CD4-positive, alpha-beta T cell treated with Interleukin-21 for 1 hour (primary cell): Measurements from ENCODE around the gene ZIC4.

ENCODE experiments used
- DNase-seq: peaks from one replicate; pipeline ENCODE4 v3.0.0-alpha.2; 2020

The ZIC4 gene

DNA sequence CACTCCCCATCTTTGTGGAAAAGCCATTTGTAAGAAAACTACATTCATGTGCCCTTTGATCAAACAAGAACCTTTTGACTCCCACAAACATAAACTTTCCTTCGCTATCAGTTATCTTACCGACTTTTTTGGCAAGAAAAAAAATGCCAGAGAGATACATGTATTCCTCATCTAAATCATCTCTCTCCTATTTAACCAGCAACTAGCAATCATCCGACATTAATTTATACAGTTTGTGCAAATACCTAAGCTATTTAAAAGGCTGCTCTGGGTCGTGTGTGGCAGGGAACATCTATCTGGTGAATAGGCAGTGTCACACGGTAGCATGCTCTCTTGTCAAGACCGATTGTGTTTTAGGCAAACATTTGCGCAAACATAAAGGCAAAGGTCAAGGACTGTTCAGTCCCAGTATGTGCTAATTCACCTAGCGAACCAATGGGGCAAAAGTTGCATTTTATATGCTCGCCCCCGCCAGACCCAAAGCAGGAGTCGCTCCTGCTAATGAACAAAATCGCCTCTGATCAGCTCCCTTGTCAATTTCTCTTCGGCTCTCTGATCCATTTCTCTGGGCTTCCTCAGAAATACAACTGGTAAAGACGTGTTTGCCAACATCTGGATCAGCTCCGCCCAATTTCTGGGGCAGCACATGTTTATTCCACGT lies 37.7 kb downstream of the ZIC4 start:
- no peak for DNase-seq

DNA sequence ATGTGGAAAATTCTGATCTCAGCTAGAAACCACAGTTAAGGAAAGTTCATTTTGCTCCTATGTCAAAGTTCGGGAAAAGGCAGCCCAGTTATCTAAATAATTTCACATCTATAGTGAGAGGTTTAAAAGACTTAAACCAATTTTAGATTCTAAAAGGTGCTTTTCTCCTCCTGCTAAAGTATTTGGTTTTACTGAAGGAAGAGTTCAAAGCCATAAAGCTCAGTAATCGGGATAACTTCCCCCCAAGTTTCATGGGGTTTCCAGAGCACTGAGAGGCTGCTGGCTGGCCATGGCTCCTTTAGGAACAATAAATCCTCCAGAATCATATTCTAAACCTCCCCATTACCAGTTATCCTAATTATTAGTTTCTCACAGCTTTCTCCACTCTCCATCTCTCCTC lies 38.2 kb downstream of the ZIC4 start:
- DNase-seq: no peak

DNA sequence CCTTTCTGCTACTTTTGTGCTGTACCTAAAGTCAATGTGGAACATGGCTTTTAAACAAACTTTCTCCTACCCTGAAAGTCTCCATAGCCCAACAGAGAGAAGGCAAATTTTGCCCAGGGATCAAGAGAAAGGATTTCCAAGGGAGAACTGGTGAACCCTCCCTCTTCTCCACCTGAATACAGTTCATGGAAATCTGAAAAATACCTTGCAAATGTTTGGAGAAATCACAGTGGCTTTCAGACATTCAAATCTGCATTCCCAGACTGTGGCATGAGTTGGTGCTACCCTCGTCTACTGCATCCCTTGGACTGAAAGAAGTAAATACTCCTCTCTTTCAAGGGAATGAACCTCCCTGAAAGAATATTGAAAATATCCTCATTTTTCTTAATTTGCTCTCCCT lies 38.7 kb downstream of the ZIC4 start:
- no peak for DNase-seq

DNA sequence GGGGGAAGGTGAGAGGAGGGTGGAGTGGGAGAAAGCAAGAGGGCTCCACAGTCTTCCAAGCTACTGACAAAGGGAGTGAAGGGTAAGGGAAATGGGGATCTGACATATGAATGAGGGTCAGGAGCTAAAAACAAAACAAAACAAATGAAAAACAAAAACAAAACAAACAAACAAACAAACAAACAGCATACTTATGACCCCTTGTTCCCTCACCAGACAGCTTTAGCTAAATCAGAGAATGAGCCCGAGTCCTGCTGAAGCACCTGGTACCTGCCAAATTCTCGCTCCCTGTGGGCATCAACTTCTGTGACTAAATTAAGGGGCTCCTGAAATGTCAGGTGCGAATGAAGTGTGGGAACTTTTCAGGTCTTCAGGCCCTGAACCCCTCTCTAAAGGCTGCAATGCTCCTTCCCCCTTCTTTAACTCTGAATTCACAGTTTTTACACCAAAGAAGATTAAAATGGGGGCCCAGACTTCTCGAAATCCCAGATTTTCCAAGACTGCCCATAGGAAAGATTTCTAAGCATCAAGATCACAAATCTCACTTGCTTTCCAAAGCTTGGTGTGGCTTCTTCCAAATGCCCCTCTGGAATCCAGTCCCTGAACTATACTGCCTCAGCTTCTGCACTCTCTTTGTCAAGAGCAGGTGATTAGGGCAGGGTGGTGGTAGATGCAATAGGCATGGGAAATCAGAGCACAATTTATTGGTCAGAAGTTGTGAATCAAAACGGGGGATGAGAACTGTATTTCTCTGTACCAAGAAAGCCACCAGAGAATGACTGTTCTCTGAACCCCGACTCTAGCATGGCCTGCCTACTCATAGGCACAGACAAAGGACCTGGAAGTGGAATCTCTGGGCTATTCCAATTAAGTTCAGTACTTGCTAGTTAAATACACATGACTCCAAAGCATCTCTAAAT lies 40.9 kb downstream of the ZIC4 start:
- DNase-seq: no peak

DNA sequence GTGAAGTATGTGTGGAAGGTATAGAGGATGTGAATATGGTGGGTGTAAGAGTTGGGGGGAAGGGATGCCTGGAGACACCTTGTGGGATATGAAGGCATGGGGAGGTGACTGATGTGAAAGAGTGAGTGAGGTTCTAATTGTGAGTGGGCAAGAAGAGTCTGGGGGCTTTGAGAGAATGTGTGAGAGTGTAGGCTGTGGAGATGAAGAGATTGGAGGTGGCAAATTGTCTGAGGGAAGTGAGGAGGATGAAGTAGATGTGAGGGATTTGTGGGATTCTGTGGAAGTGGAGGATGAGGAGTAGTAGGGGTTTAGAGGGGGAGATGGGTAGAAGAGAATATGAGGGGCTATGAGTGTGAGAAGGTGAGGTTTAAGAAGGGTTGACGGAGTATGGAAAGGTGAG lies 41.6 kb downstream of the ZIC4 start:
- no peak for DNase-seq

DNA sequence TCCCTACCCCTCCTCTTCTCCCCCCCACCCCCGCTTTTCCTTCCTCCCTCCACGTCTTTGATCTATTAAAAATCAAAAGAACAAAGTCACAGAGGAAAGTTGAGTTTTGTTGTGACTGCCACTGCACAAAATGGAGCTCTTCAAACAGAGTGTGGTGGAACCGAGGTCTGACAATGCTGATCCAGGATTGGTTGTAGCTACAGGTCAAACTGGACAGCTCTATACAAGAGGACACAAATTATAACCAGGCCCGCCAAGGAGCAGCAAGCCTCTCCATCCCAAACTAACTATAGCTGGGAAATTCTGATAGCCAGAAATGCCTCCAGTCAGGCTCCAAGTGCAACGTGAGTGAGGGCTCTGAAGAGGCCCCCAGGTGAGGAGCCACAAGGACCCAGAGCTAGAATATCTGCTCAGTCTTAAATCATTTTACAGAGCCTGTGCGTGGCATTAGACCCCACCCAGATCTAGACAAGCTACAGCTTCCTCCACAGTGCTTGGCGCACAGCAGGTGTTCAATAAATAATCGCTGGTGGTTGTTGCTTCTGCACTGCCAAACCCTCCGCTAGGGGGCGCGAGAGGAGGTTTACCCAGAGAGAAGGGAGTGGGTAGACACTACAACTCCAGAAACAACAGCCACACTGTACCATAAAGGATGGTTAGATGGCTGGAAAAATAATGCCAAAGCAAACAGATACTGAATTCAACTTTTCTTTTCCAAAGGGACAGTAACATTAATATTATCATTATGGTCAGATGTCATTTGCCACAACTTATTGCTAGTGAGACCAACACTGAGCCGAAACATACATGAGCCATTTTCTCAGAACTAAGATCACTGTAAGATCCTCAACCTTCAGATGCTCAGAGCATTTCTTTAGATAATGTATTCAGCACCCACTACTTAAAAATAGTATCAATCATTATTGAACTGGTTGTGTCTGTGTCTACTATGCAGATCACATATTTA lies 44.6 kb downstream of the ZIC4 start:
- no peak for DNase-seq

GRCh38 chr3:147360646-147361453 lies 45.5 kb downstream of the ZIC4 start:
- no peak for DNase-seq

GRCh38 chr3:147360051-147360439 lies 46.3 kb downstream of the ZIC4 start:
- no peak for DNase-seq

GRCh38 chr3:147359177-147360050 lies 46.9 kb downstream of the ZIC4 start:
- no peak for DNase-seq

DNA sequence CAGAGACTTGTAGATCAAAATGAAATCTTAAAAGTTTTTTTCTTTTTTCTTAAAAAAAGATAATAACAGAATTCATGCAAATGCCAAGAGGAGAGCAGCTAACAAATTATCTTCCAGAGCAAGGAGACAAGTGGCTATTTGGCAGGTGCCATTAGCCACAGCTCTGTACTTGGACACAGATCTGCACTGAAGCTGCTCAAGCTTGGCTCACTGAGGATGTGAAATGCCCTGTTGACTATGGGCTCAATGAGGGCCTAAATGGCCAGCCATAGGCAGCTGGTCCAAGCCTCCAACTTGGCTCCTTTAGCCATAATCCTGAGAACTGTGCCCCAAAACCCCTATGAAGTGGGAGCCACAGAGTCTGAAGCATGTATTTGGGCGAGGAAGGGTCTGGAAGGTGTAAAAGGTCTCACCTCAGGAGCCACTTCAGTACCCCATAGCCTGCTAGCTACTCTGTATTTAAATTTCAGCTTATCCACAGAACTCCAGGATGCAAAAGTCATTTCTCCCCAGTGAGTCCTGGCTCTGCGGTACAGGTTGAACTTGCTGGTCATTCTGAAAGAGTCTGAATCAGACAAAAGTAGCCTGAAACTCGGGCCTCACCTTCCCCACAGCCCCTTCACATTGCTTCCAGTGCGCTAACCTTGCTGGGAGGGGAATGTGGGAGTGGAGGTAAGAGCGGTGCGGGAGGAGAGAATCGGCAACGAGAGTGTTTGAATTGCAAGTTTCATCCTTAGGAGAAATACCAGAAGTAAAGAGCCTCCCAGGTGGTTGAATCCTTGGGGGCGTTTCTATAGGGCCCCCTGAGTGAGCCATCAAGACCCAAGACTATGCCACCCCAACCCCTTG lies 48.0 kb downstream of the ZIC4 start:
- no peak for DNase-seq

DNA sequence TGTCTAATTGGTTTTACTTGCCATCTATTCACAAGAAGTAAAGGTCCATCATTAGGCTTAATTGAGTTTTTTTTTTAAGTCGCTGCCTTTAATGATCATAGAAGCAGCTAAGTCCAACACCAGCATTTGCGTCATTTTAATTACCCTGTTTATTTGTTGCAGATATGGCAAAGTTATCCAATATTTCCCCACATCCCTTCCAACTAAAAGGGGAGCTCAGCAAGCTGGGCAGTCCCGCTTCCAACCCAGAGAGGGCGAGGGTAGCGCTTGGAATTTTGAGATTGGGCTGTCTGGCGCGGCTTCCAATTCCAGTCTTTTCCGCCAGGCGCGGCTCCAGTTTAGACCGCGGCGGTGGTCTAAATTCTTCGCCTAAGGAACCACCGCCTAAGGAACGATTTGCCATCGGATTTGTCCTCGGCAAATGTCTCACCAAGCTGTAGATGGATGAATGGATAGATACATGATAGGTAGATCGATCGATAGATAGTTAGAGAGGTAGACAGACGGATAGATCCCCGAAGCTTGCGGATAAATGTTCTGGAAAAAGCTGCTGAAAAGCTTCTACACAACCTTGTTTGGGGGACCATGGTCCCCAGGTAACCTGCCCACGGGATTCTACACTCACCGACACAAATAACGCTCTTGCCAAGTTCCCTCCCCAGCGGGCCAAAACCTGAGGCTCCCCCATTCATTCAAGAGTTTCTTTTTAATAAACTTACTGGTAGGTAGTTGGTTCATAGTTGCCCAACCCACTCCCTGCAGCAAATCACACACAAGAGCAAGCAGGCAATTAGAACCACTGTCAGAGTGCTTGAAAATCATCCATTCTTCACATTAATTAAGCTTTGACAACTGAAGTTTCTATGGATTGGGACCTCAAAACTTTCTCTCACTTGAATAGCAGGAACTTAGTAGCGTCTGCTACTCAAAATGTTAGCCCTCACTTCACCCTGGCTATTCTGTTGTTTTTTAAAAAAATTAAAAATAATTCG lies 49.1 kb downstream of the ZIC4 start:
- DNase-seq: no peak

DNA sequence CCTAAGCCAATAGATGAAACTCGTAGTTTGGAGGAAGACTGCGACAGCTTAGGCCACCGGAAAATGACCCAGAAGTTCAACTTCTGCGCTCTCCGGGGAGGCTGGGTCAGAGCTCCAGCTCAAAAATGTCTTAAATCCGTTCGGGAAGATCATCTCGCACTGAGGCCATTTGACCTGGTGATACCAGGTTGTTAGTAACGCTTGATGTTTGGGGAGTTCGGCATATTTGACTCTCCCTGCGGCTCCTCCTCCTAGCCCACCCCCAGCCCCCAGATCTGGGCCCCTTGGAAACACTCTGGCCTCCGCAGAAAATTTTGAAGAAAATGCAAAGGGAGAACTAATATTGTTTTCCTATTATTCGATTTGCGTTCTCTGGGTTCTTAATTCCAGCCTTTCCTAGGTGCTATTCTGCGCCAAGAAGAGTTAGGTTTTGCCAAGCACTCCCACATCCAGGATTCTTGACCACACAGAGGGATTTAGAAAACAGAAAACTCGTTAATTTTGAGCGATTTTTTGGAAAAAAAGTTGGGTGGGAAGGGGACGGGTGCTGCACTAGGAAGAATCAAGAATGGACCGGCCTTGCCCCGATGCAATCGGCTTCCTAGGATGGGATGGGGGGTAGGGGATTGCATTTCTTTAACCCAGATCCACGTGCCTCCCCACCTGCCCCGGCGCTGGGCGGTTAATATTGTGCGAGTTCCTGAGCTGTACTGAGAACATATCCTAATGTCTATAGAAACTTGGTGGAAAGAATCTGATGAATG lies 50.0 kb downstream of the ZIC4 start:
- no peak for DNase-seq

- no peak for DNase-seq
Observed at GRCh38 chr3:147355753-147356090, 50.6 kb downstream of the ZIC4 start.

GRCh38 chr3:147355084-147355752 lies 51.1 kb downstream of the ZIC4 start:
- no peak for DNase-seq

GRCh38 chr3:147354623-147355022 lies 51.7 kb downstream of the ZIC4 start:
- DNase-seq: no peak

GRCh38 chr3:147351301-147351700 lies 55.0 kb downstream of the ZIC4 start:
- DNase-seq: no peak

DNA sequence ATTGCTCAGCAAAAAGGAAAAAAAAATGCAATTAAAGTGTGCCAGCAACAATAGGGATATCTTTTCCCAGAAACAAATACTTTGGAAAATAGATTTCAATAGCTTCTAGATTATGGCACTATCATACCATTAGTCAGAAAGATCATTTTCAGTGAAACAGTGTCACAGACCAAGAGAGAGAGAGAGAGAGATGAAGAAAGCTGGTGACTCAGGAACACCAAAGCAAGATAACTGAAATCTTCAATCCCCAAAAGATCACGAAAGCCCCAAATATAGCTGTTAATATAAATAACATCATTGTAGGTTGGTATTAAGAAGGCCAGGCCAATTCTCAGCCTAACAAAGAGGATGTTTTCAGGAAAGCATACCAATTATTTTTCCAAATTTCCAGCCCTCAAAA lies 57.4 kb downstream of the ZIC4 start:
- DNase-seq: no peak

GRCh38 chr3:147343926-147344325 lies 62.4 kb downstream of the ZIC4 start:
- no peak for DNase-seq
